Measurements from ENCODE around the gene TOR4A. TPM values are rescaled to one million over a fixed set of nuclear protein-coding genes. Genes with fewer than 3 reads are reported as not detected.

TOR4A gene
- total and polyA plus RNA-seq, 2 experiments from 2014 or later = 2.0 to 19.0 TPM

DNA sequence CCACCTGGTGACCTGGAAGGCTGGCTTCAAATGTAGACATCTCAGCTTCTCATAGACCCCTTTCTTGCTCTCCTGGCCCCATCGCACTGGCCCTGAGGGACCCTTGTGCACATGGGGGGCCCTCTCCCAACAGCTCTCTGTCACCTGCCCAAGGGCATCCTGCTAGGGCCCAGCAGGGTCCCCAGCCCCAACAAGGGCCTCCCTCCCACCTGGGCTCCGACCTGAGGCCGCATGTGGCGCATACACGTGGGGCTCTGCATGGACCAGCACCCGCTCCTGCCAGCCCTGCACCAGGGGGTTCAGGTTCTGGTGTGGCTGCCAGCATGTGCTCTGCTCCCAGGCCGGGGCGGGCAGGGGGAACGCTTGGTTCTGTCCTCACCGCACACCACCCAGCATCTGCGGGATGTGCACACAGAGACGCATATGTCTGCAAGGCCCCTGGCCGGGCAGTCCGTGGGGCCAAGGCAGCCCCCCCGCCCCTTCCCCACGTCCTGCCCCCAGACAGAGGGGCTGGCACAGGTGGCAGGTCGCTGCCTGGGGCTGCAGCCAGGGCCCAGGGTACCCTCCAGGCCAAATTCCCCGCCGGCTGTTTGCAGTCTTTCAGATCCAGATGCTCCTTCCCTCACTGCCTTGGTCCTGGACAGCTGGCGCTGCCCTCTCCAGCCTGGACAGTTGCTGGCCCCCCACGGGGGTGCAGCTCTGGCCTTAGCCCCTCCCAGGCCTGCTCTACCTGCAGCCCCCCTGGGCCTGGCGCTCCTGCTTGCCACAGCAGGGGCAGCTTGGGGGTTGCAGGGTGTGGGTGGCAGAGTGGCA lies 42.4 kb downstream of the TOR4A start (continued):
- TF ChIP-seq, protein P1, sequence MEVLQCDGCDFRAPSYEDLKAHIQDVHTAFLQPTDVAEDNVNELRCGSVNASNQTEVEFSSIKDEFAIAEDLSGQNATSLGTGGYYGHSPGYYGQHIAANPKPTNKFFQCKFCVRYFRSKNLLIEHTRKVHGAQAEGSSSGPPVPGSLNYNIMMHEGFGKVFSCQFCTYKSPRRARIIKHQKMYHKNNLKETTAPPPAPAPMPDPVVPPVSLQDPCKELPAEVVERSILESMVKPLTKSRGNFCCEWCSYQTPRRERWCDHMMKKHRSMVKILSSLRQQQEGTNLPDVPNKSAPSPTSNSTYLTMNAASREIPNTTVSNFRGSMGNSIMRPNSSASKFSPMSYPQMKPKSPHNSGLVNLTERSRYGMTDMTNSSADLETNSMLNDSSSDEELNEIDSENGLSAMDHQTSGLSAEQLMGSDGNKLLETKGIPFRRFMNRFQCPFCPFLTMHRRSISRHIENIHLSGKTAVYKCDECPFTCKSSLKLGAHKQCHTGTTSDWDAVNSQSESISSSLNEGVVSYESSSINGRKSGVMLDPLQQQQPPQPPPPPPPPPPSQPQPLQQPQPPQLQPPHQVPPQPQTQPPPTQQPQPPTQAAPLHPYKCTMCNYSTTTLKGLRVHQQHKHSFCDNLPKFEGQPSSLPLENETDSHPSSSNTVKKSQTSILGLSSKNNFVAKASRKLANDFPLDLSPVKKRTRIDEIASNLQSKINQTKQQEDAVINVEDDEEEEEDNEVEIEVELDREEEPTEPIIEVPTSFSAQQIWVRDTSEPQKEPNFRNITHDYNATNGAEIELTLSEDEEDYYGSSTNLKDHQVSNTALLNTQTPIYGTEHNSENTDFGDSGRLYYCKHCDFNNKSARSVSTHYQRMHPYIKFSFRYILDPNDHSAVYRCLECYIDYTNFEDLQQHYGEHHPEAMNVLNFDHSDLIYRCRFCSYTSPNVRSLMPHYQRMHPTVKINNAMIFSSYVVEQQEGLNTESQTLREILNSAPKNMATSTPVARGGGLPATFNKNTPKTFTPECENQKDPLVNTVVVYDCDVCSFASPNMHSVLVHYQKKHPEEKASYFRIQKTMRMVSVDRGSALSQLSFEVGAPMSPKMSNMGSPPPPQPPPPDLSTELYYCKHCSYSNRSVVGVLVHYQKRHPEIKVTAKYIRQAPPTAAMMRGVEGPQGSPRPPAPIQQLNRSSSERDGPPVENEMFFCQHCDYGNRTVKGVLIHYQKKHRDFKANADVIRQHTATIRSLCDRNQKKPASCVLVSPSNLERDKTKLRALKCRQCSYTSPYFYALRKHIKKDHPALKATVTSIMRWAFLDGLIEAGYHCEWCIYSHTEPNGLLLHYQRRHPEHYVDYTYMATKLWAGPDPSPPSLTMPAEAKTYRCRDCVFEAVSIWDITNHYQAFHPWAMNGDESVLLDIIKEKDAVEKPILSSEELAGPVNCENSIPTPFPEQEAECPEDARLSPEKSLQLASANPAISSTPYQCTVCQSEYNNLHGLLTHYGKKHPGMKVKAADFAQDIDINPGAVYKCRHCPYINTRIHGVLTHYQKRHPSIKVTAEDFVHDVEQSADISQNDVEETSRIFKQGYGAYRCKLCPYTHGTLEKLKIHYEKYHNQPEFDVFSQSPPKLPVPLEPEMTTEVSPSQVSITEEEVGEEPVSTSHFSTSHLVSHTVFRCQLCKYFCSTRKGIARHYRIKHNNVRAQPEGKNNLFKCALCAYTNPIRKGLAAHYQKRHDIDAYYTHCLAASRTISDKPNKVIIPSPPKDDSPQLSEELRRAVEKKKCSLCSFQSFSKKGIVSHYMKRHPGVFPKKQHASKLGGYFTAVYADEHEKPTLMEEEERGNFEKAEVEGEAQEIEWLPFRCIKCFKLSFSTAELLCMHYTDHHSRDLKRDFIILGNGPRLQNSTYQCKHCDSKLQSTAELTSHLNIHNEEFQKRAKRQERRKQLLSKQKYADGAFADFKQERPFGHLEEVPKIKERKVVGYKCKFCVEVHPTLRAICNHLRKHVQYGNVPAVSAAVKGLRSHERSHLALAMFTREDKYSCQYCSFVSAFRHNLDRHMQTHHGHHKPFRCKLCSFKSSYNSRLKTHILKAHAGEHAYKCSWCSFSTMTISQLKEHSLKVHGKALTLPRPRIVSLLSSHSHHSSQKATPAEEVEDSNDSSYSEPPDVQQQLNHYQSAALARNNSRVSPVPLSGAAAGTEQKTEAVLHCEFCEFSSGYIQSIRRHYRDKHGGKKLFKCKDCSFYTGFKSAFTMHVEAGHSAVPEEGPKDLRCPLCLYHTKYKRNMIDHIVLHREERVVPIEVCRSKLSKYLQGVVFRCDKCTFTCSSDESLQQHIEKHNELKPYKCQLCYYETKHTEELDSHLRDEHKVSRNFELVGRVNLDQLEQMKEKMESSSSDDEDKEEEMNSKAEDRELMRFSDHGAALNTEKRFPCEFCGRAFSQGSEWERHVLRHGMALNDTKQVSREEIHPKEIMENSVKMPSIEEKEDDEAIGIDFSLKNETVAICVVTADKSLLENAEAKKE (CRISPR knock-in tag; IDR thresholded peaks at IDR 0.05) = no peak
- TF ChIP-seq CREB1 (CRISPR knock-in tag; IDR thresholded peaks at IDR 0.05; ENCODE audit: low read depth) = no peak
- TF ChIP-seq, protein P2, sequence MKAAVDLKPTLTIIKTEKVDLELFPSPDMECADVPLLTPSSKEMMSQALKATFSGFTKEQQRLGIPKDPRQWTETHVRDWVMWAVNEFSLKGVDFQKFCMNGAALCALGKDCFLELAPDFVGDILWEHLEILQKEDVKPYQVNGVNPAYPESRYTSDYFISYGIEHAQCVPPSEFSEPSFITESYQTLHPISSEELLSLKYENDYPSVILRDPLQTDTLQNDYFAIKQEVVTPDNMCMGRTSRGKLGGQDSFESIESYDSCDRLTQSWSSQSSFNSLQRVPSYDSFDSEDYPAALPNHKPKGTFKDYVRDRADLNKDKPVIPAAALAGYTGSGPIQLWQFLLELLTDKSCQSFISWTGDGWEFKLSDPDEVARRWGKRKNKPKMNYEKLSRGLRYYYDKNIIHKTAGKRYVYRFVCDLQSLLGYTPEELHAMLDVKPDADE (IDR thresholded peaks at IDR 0.05) = no peak

DNA sequence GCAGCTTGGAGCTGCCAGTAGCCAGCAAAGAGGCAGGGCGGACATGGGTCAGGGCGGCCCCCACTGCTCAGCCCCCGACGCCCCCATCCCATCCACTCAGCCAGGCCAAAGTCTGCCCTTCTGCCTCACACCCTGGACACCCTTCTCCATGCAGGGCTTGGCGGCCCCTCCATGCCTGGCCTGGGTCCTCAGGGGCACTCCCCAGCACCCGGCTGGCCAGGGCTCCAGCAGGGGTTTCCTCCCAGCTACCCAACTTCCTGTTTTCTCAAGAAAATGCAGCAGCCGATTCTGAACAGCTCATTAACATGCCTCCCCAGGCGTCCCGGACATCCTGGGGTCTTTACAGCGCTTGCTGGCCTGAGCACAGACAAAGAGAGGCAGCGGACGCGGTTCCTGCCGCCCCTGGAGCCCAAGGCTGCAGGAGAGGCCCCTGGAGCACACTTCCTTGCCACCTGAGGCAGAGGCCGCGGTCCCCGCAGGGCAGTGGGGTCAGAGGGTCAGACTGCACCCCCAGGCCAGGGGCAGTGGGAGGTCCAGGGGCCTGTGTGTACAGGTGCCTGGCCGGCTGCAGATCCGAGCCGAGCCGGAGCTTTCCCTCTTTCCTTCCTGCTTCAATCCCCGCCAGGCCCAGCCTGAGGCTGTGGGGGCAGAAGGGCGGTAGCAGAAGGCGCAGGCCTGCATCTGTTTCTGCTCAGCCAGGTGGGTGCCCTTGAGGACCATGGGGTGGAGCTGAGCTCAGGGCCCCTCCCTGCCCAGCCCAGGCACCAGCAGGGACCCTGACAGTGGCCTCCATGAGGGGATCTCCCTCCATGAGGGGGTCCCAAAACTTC lies 43.2 kb downstream of the TOR4A start:
- H3K27ac ChIP-seq (ENCODE audit: low read depth) = no peak overlapping the region
- no peaks in the 10 kb centered on the region for H3K27me3 ChIP-seq (ENCODE audit: insufficient read depth)
- H3K36me3 ChIP-seq (ENCODE audit: insufficient read depth) = no peaks in the 10 kb centered on the region
- no peaks in the 10 kb centered on the region for H3K9me2 ChIP-seq (ENCODE audit: insufficient read depth)
- H2AFZ ChIP-seq = 0 out of 2 replicates have a peak overlapping the region, but pooled peaks have one; percentile 43
- no peaks in the 10 kb centered on the region for H3F3A ChIP-seq (replicated peaks; ENCODE audit: low read depth)
- Mint-ChIP-seq H3K27me3 (ENCODE audit: insufficient read depth, low read depth, poor library complexity) (peaks cover 5% of the 10 kb centered on the region), H3K9me3 (peaks cover 3% of the 10 kb centered on the region; the same call in 1 of the 3 replicates), H3K4me1 (no peaks in the 10 kb centered on the region; the same call in 1 of the 3 replicates), H3K4me3 (no peak overlapping the region), H3K27ac (no peak overlapping the region), H3K36me3 (ENCODE audit: low read depth) (no peaks in the 10 kb centered on the region)
- H3K79me2 ChIP-seq (replicated peaks; ENCODE audit: insufficient read depth) = no peaks in the 10 kb centered on the region
- ATAC-seq (peak; percentile 29), DNase-seq (ENCODE audit: low spot score) (peak; percentile 65)
- H3K4me1 ChIP-seq (ENCODE audit: insufficient read depth) = peaks cover 13% of the 10 kb centered on the region; the same call in 1 of the 2 replicates
- H3K4me3 ChIP-seq = no peak overlapping the region
- no peaks in the 10 kb centered on the region for H4K20me1 ChIP-seq (replicated peaks; ENCODE audit: insufficient read depth)
- H3K4me2 ChIP-seq = peak overlapping the region; percentile 60; the same call in 1 of the 2 replicates
- TF ChIP-seq, protein P3, sequence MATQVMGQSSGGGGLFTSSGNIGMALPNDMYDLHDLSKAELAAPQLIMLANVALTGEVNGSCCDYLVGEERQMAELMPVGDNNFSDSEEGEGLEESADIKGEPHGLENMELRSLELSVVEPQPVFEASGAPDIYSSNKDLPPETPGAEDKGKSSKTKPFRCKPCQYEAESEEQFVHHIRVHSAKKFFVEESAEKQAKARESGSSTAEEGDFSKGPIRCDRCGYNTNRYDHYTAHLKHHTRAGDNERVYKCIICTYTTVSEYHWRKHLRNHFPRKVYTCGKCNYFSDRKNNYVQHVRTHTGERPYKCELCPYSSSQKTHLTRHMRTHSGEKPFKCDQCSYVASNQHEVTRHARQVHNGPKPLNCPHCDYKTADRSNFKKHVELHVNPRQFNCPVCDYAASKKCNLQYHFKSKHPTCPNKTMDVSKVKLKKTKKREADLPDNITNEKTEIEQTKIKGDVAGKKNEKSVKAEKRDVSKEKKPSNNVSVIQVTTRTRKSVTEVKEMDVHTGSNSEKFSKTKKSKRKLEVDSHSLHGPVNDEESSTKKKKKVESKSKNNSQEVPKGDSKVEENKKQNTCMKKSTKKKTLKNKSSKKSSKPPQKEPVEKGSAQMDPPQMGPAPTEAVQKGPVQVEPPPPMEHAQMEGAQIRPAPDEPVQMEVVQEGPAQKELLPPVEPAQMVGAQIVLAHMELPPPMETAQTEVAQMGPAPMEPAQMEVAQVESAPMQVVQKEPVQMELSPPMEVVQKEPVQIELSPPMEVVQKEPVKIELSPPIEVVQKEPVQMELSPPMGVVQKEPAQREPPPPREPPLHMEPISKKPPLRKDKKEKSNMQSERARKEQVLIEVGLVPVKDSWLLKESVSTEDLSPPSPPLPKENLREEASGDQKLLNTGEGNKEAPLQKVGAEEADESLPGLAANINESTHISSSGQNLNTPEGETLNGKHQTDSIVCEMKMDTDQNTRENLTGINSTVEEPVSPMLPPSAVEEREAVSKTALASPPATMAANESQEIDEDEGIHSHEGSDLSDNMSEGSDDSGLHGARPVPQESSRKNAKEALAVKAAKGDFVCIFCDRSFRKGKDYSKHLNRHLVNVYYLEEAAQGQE (IDR thresholded peaks at IDR 0.05; ENCODE audit: unreplicated experiment) = no peak
- TF ChIP-seq, protein P2 (IDR thresholded peaks at IDR 0.05) = no peak
- TF ChIP-seq JUNB (IDR thresholded peaks at IDR 0.05; ENCODE audit: unreplicated experiment) (no peak), STAT1 (IDR thresholded peaks at IDR 0.05; ENCODE audit: unreplicated experiment) (no peak), POLR2AphosphoS5 (IDR thresholded peaks at IDR 0.05; ENCODE audit: low read depth) (no peak), EZH2 (IDR thresholded peaks at IDR 0.05; ENCODE audit: low read depth, unreplicated experiment) (no peak), NANOG (IDR thresholded peaks at IDR 0.05; ENCODE audit: borderline replicate concordance) (no peak)

All from GM23338 (cell line).